NOMO-1 (cell line): ENCODE measurements around the gene KCNQ2.

ENCODE experiments used
- DNase-seq, 2 experiments: peaks; one replicate each; lab custom pipeline; 2025; ENCODE audit not compliant: unreplicated experiment in 2 of 2; lab: John Stamatoyannopoulos, UW

KCNQ2 gene

GRCh38 chr20:63471717-63471980 lies 806 bp downstream of the KCNQ2 start:
- no peak for DNase-seq

- no peak for DNase-seq
Observed at GRCh38 chr20:63471002-63471716, 1.3 kb downstream of the KCNQ2 start.

GRCh38 chr20:63470410-63470809 lies 2.0 kb downstream of the KCNQ2 start:
- no peak for DNase-seq

- DNase-seq: no peak
Observed at GRCh38 chr20:63469713-63470101, 2.7 kb downstream of the KCNQ2 start.

- DNase-seq: no peak
Observed at GRCh38 chr20:63469019-63469712, 3.3 kb downstream of the KCNQ2 start.

GRCh38 chr20:63468421-63468820 lies 4.0 kb downstream of the KCNQ2 start:
- no peak for DNase-seq

GRCh38 chr20:63467294-63468083 lies 5.0 kb downstream of the KCNQ2 start:
- no peak for DNase-seq

GRCh38 chr20:63466861-63467260 lies 5.6 kb downstream of the KCNQ2 start:
- no peak for DNase-seq

- DNase-seq: no peak
Observed at GRCh38 chr20:63466250-63466825, 6.1 kb downstream of the KCNQ2 start.

- no peak for DNase-seq
Observed at GRCh38 chr20:63465380-63466249, 6.8 kb downstream of the KCNQ2 start.

- no peak for DNase-seq
Observed at GRCh38 chr20:63464289-63464635, 8.2 kb downstream of the KCNQ2 start.

GRCh38 chr20:63463400-63464288 lies 8.8 kb downstream of the KCNQ2 start:
- DNase-seq: no peak

- DNase-seq: no peak
Observed at GRCh38 chr20:63462244-63462643, 10.2 kb downstream of the KCNQ2 start.

- no peak for DNase-seq
Observed at GRCh38 chr20:63461104-63461763, 11.2 kb downstream of the KCNQ2 start.

GRCh38 chr20:63459070-63459380 lies 13.4 kb downstream of the KCNQ2 start:
- DNase-seq: no peak

GRCh38 chr20:63458170-63459069 lies 14.0 kb downstream of the KCNQ2 start:
- DNase-seq: no peak

- no peak for DNase-seq
Observed at GRCh38 chr20:63457737-63458136, 14.7 kb downstream of the KCNQ2 start.
